Measurements from ENCODE around the gene ZBTB17. TPM values are rescaled to one million over a fixed set of nuclear protein-coding genes. Genes with fewer than 3 reads are reported as not detected.

Gene ZBTB17
- total RNA-seq, 1 experiment from 2014 or later, result 44.2 TPM

GRCh38 chr1:16011936-16012589, 36.2 kb upstream of the ZBTB17 start:
- Histone ChIP-seq H3K79me2 (ENCODE audit: low read length) (no peaks in the 10 kb centered on the region), H3K4me2 (ENCODE audit: low read length) (peak overlapping the region; percentile 81), H3K27me3 (ENCODE audit: low read length) (no peaks in the 10 kb centered on the region), H3F3A (ENCODE audit: low read length, unreplicated experiment) (no peaks in the 10 kb centered on the region), H3K4me3 (ENCODE audit: low read length) (peak overlapping the region; percentile 58; the same call in 1 of the 2 replicates), H3K36me3 (ENCODE audit: low read depth, low read length) (no peaks in the 10 kb centered on the region), H3K9ac (ENCODE audit: low read length) (no peak overlapping the region), H2AFZ (ENCODE audit: low read length) (peak overlapping the region; percentile 72; the same call in 1 of the 2 replicates), H3K9me2 (replicated peaks; ENCODE audit: low read length) (no peaks in the 10 kb centered on the region), H3K4me1 (ENCODE audit: insufficient read depth, low read length) (peaks cover 12% of the 10 kb centered on the region), H3K27ac (ENCODE audit: low read length) (no peak overlapping the region), H3K9me3 (ENCODE audit: low read length) (no peaks in the 10 kb centered on the region), H4K20me1 (ENCODE audit: low read length) (no peaks in the 10 kb centered on the region)
- ATAC-seq, result no peak
- BruUV-seq (replicated peaks), result no TSS peak
- POLR2A ChIA-PET (ENCODE audit: unreplicated experiment), result no interaction called here
- DNase-seq, result no peak
- no peak for TF ChIP-seq EZH2 (IDR thresholded peaks at IDR 0.05; ENCODE audit: low read length, unreplicated experiment)
- TF ChIP-seq EZH2phosphoT487 (IDR thresholded peaks at IDR 0.05; ENCODE audit: borderline replicate concordance, low read length), result no peak
- no peak for TF ChIP-seq CTCF (conservative IDR thresholded peaks at IDR 0.05; ENCODE audit: low read depth, low read length)
- CTCF ChIA-PET, result no interaction called here
- intact Hi-C loops (cut with micrococcal nuclease), result no loop called here

GRCh38 chr1:16010837-16011236, 34.9 kb upstream of the ZBTB17 start:
- ChIA-PET POLR2A (ENCODE audit: unreplicated experiment) (no interaction called here), CTCF (no interaction called here)
- no peaks in the 10 kb centered on the region for H3K79me2 ChIP-seq (ENCODE audit: low read length)
- no peak for ATAC-seq
- peaks cover 12% of the 10 kb centered on the region for H3K4me1 ChIP-seq (ENCODE audit: insufficient read depth, low read length)
- no peaks in the 10 kb centered on the region for H4K20me1 ChIP-seq (ENCODE audit: low read length)
- DNase-seq, result no peak
- no peaks in the 10 kb centered on the region for H3K36me3 ChIP-seq (ENCODE audit: low read depth, low read length)
- H3K27me3 ChIP-seq (ENCODE audit: low read length), result no peaks in the 10 kb centered on the region
- H3K9me2 ChIP-seq (replicated peaks; ENCODE audit: low read length), result no peaks in the 10 kb centered on the region
- H3F3A ChIP-seq (ENCODE audit: low read length, unreplicated experiment), result no peaks in the 10 kb centered on the region
- no peak overlapping the region for H2AFZ ChIP-seq (ENCODE audit: low read length)
- BruUV-seq (replicated peaks), result no TSS peak
- no peak overlapping the region for H3K9ac ChIP-seq (ENCODE audit: low read length)
- intact Hi-C loops (cut with micrococcal nuclease), result no loop called here
- TF ChIP-seq EZH2 (IDR thresholded peaks at IDR 0.05; ENCODE audit: low read length, unreplicated experiment) (no peak), EZH2phosphoT487 (IDR thresholded peaks at IDR 0.05; ENCODE audit: borderline replicate concordance, low read length) (no peak), CTCF (conservative IDR thresholded peaks at IDR 0.05; ENCODE audit: low read depth, low read length) (no peak)
- no peaks in the 10 kb centered on the region for H3K9me3 ChIP-seq (ENCODE audit: low read length)
- H3K4me3 ChIP-seq (ENCODE audit: low read length), result no peak overlapping the region
- no peak overlapping the region for H3K4me2 ChIP-seq (ENCODE audit: low read length)
- no peak overlapping the region for H3K27ac ChIP-seq (ENCODE audit: low read length)

GRCh38 chr1:16009678-16010077, 33.8 kb upstream of the ZBTB17 start:
- Histone ChIP-seq H3F3A (ENCODE audit: low read length, unreplicated experiment) (no peaks in the 10 kb centered on the region), H3K27me3 (ENCODE audit: low read length) (no peaks in the 10 kb centered on the region), H3K27ac (ENCODE audit: low read length) (no peak overlapping the region), H3K4me3 (ENCODE audit: low read length) (no peak overlapping the region), H3K9me2 (replicated peaks; ENCODE audit: low read length) (no peaks in the 10 kb centered on the region), H2AFZ (ENCODE audit: low read length) (no peak overlapping the region), H4K20me1 (ENCODE audit: low read length) (no peaks in the 10 kb centered on the region), H3K4me1 (ENCODE audit: insufficient read depth, low read length) (peaks cover 12% of the 10 kb centered on the region), H3K79me2 (ENCODE audit: low read length) (no peaks in the 10 kb centered on the region), H3K4me2 (ENCODE audit: low read length) (no peak overlapping the region), H3K9ac (ENCODE audit: low read length) (no peak overlapping the region), H3K9me3 (ENCODE audit: low read length) (no peaks in the 10 kb centered on the region), H3K36me3 (ENCODE audit: low read depth, low read length) (no peaks in the 10 kb centered on the region)
- DNase-seq, result no peak
- ChIA-PET POLR2A (ENCODE audit: unreplicated experiment) (no interaction called here), CTCF (no interaction called here)
- no peak for ATAC-seq
- TF ChIP-seq EZH2 (IDR thresholded peaks at IDR 0.05; ENCODE audit: low read length, unreplicated experiment) (no peak), CTCF (conservative IDR thresholded peaks at IDR 0.05; ENCODE audit: low read depth, low read length) (no peak), EZH2phosphoT487 (IDR thresholded peaks at IDR 0.05; ENCODE audit: borderline replicate concordance, low read length) (no peak)
- intact Hi-C loops (cut with micrococcal nuclease), result loop anchor here (1.0 kb wide), 2 partner anchors 23 to 47 kb away; no protein-coding TSS in a partner anchor
- no TSS peak for BruUV-seq (replicated peaks)

Measured in PC-3 (cell line).